H9 (cell line): Measurements from ENCODE around the gene NGFR. TPM values are rescaled to one million over a fixed set of nuclear protein-coding genes. Genes with fewer than 3 reads are reported as not detected.
A peak's percentile ranks its signal among the peaks of the same experiment; 100 is the strongest.

ENCODE experiments used
- DNase-seq: peaks from one replicate; pipeline ENCODE4 v3.0.0-alpha.2; 2017
- H2AFZ ChIP-seq: one replicate; pipeline ENCODE4 v1.6.1; 2013; ENCODE audit warnings: mild to moderate bottlenecking, low read length, control low read depth, moderate library complexity
- H2AK5ac ChIP-seq: 2 replicates; pipeline ENCODE4 v1.6.1; 2013; ENCODE audit warnings: low read length, control low read depth, mixed read lengths; ENCODE audit not compliant: insufficient read length
- H2BK120ac ChIP-seq: one replicate; pipeline ENCODE4 v1.6.1; 2013; ENCODE audit warnings: low read depth, mild to moderate bottlenecking, low read length, control low read depth, inconsistent platforms; ENCODE audit not compliant: poor library complexity, severe bottlenecking
- H2BK12ac ChIP-seq: 2 replicates; pipeline ENCODE4 v1.6.1; 2013; ENCODE audit warnings: low read length, control low read depth, mixed read lengths, low read depth; ENCODE audit not compliant: insufficient read length
- H2BK15ac ChIP-seq: 2 replicates; pipeline ENCODE4 v1.6.1; 2013; ENCODE audit warnings: low read depth, low read length, control low read depth
- H2BK20ac ChIP-seq: one replicate; pipeline ENCODE4 v1.6.1; 2013; ENCODE audit warnings: low read depth, mild to moderate bottlenecking, low read length, control low read depth, inconsistent platforms; ENCODE audit not compliant: poor library complexity, severe bottlenecking
- H2BK5ac ChIP-seq: 2 replicates; pipeline ENCODE4 v1.6.1; 2013; ENCODE audit warnings: low read length, control low read depth, mixed read lengths; ENCODE audit not compliant: insufficient read length
- H3K14ac ChIP-seq: 2 replicates; pipeline ENCODE4 v1.6.1; 2013; ENCODE audit warnings: low read length, control low read depth; ENCODE audit not compliant: insufficient read depth
- H3K18ac ChIP-seq: 2 replicates; pipeline ENCODE4 v1.6.1; 2013; ENCODE audit warnings: low read depth, mild to moderate bottlenecking, mixed read lengths, low read length, control low read depth; ENCODE audit not compliant: insufficient read length
- H3K23ac ChIP-seq: 2 replicates; pipeline ENCODE4 v1.6.1; 2013; ENCODE audit warnings: low read length, control low read depth, mixed read lengths, low read depth; ENCODE audit not compliant: insufficient read length
- H3K23me2 ChIP-seq: 2 replicates; pipeline ENCODE4 v1.6.1; 2013; ENCODE audit warnings: low read depth, mild to moderate bottlenecking, mixed read lengths, low read length, control low read depth; ENCODE audit not compliant: insufficient read length, poor library complexity, severe bottlenecking
- H3K27ac ChIP-seq: 2 replicates; pipeline ENCODE4 v1.5.1; 2013; ENCODE audit warnings: low read length, control low read depth, mixed read lengths, low read depth; ENCODE audit not compliant: insufficient read length
- H3K27me3 ChIP-seq: 2 replicates; pipeline ENCODE4 v1.6.1; 2013; ENCODE audit warnings: low read length, control low read depth, inconsistent platforms; ENCODE audit not compliant: insufficient read depth
- H3K4ac ChIP-seq: 2 replicates; pipeline ENCODE4 v1.6.1; 2013; ENCODE audit warnings: low read depth, mild to moderate bottlenecking, control low read depth, inconsistent platforms, low read length, moderate library complexity
- H3K4me1 ChIP-seq: 2 replicates; pipeline ENCODE4 v1.6.1; 2013; ENCODE audit warnings: low read length, control low read depth, inconsistent platforms; ENCODE audit not compliant: insufficient read depth
- H3K4me2 ChIP-seq: 2 replicates; pipeline ENCODE4 v1.6.1; 2013; ENCODE audit warnings: low read length, control low read depth, mixed read lengths; ENCODE audit not compliant: insufficient read length, insufficient read depth
- H3K56ac ChIP-seq: 2 replicates; pipeline ENCODE4 v1.6.1; 2013; ENCODE audit warnings: low read depth, mild to moderate bottlenecking, mixed read lengths, low read length, control low read depth; ENCODE audit not compliant: insufficient read length
- H3K79me1 ChIP-seq: 2 replicates; pipeline ENCODE4 v1.6.1; 2013; ENCODE audit warnings: low read depth, mild to moderate bottlenecking, moderate library complexity, low read length, control low read depth, inconsistent platforms; ENCODE audit not compliant: insufficient read depth, poor library complexity, severe bottlenecking
- H3K79me2 ChIP-seq: 2 replicates; pipeline ENCODE4 v1.6.1; 2013; ENCODE audit warnings: low read length, control low read depth, inconsistent platforms; ENCODE audit not compliant: insufficient read depth
- H3K9ac ChIP-seq: 2 replicates; pipeline ENCODE4 v1.6.1; 2013; ENCODE audit warnings: low read length, control low read depth, mixed read lengths; ENCODE audit not compliant: insufficient read length; ENCODE audit errors: extremely low read depth
- H3K9me3 ChIP-seq: one replicate; pipeline ENCODE4 v1.6.1; 2013; ENCODE audit warnings: low read depth, low read length, inconsistent platforms; ENCODE audit not compliant: control insufficient read depth
- H3T11ph ChIP-seq: one replicate; pipeline ENCODE4 v1.6.1; 2013; ENCODE audit warnings: mild to moderate bottlenecking, low read length, control low read depth, inconsistent platforms
- H4K20me1 ChIP-seq: one replicate; pipeline ENCODE4 v1.6.1; 2013; ENCODE audit not compliant: control insufficient read depth, insufficient read length, insufficient read depth
- H4K5ac ChIP-seq: 2 replicates; pipeline ENCODE4 v1.6.1; 2013; ENCODE audit warnings: low read depth, mild to moderate bottlenecking, mixed read lengths, low read length, control low read depth; ENCODE audit not compliant: insufficient read length
- H4K8ac ChIP-seq: replicated peaks from 2 replicates; pipeline ENCODE4 v1.6.1; 2013; ENCODE audit warnings: low read length, control low read depth, mixed read lengths, low read depth; ENCODE audit not compliant: insufficient read length
- H4K91ac ChIP-seq: 2 replicates; pipeline ENCODE4 v1.6.1; 2013; ENCODE audit warnings: low read depth, mild to moderate bottlenecking, moderate library complexity, mixed read lengths, low read length, control low read depth; ENCODE audit not compliant: insufficient read length
- H3K27ac Mint-ChIP-seq, 3 experiments: 2 replicates in 2 of 3; 3 replicates in 1 of 3; pipeline ENCODE4 v1.8.0; 2020 to 2021; ENCODE audit warnings: mixed read lengths in 3 of 3, mild to moderate bottlenecking in 1 of 3, moderate library complexity in 1 of 3
- H3K27me3 Mint-ChIP-seq: 2 replicates; pipeline ENCODE4 v1.8.0; 2021; ENCODE audit warnings: low read depth, mild to moderate bottlenecking, moderate library complexity, mixed read lengths
- H3K36me3 Mint-ChIP-seq, 3 experiments: 2 replicates in 2 of 3; 3 replicates in 1 of 3; pipeline ENCODE4 v1.8.0; 2020 to 2021; ENCODE audit warnings: low read depth in 3 of 3, mixed read lengths in 3 of 3; ENCODE audit not compliant: insufficient read depth in 1 of 3
- H3K4me1 Mint-ChIP-seq, 2 experiments: 2 replicates each; pipeline ENCODE4 v1.8.0; 2020; ENCODE audit warnings: mixed read lengths in 2 of 2
- H3K4me3 Mint-ChIP-seq, 2 experiments: 2 replicates in 1 of 2; 3 replicates in 1 of 2; pipeline ENCODE4 v1.8.0; 2020 to 2021; ENCODE audit warnings: mild to moderate bottlenecking in 2 of 2, mixed read lengths in 2 of 2, moderate library complexity in 1 of 2
- H3K9me3 Mint-ChIP-seq, 2 experiments: 2 replicates in 1 of 2; 3 replicates in 1 of 2; pipeline ENCODE4 v1.8.0; 2020; ENCODE audit warnings: mild to moderate bottlenecking in 2 of 2, mixed read lengths in 2 of 2, moderate library complexity in 1 of 2
- CTCF ChIP-seq: fragments of 200-600 bp; sonication (generic); conservative IDR thresholded peaks from 3 replicates; pipeline ENCODE4 v1.8.0; 2021; ENCODE audit warnings: antibody characterized with exemption, mild to moderate bottlenecking
- WGBS: extraction: QIAGEN DNeasy Blood & Tissue Kit; methylation state at CpG from one replicate; pipeline ENCODE4 v1.1.7; 2013; ENCODE audit warnings: missing lambda C conversion rate, low lambda C conversion rate, mixed read lengths; ENCODE audit not compliant: insufficient read length; ENCODE audit errors: extremely low coverage; 5-methylcytosine and 5-hydroxymethylcytosine counted together
- total RNA-seq: library from RNA; stranded (reverse); gene quantifications from 2 replicates; pipeline ENCODE4 v1.2.1, GENCODE V29; 2021

The NGFR gene
- total RNA-seq, 1 experiment from 2014 or later: 9.6 TPM

- Histone ChIP-seq H3K4me2 (no peak overlapping the region), H3K79me2 (no peaks in the 10 kb centered on the region), H2BK5ac (no peak overlapping the region), H3K4ac (no peak overlapping the region), H3K23ac (no peak overlapping the region), H3K79me1 (no peaks in the 10 kb centered on the region), H4K8ac (no peak overlapping the region), H2AFZ (no peak overlapping the region), H2BK15ac (no peak overlapping the region), H3K56ac (no peak overlapping the region), H3K9me3 (no peaks in the 10 kb centered on the region), H3K18ac (no peak overlapping the region), H4K91ac (no peak overlapping the region), H2BK120ac (no peak overlapping the region), H3K27ac (no peak overlapping the region), H3K23me2 (no peaks in the 10 kb centered on the region), H3K9ac (no peak overlapping the region), H3K4me1 (peaks cover 8% of the 10 kb centered on the region; the same call in 1 of the 2 replicates), H4K20me1 (no peaks in the 10 kb centered on the region), H3T11ph (no peak overlapping the region), H2AK5ac (no peak overlapping the region), H2BK20ac (no peak overlapping the region), H4K5ac (no peak overlapping the region), H3K14ac (no peak overlapping the region; the same call in 1 of the 2 replicates), H3K27me3 (no peaks in the 10 kb centered on the region; the same call in 1 of the 2 replicates), H2BK12ac (no peak overlapping the region)
- TF ChIP-seq CTCF: no peak
- no peaks in the 10 kb centered on the region for H3K36me3 Mint-ChIP-seq
- DNase-seq: no peak
- H3K27ac Mint-ChIP-seq: peak overlapping the region in 1 of 3 experiments; percentile 6; a peak in 1 of 7 replicates
- no peaks in the 10 kb centered on the region; a peak in 1 of 5 replicates for H3K9me3 Mint-ChIP-seq
- H3K4me1 Mint-ChIP-seq: peaks cover 42 to 43% of the 10 kb centered on the region in 2 experiments
- peaks cover 19% of the 10 kb centered on the region for H3K27me3 Mint-ChIP-seq
- H3K4me3 Mint-ChIP-seq: no peak overlapping the region
- no CpG with 5 or more reads among the region's 15 CpGs for WGBS
These were observed 37.2 kb upstream of the NGFR start for GRCh38 chr17:49457564-49458535.
